Measurements from ENCODE around the gene SEC22B.
"Not testable (repeated sequence)": the region's sequence is repeated elsewhere in the genome, so short reads cannot be mapped to it uniquely, and the experiment has no call there.

The SEC22B gene

GRCh38 chr1:120116094-120116493, 60.2 kb downstream of the SEC22B start:
- DNase-seq (ENCODE audit: low read depth), result not testable (repeated sequence)

- DNase-seq (ENCODE audit: low read depth), result not testable (repeated sequence)
Observed at GRCh38 chr1:120113134-120113533, 63.2 kb downstream of the SEC22B start.

GRCh38 chr1:120112212-120112611, 64.1 kb downstream of the SEC22B start:
- not testable (repeated sequence) for DNase-seq (ENCODE audit: low read depth)

- not testable (repeated sequence) for DNase-seq (ENCODE audit: low read depth)
Observed at GRCh38 chr1:120111771-120112170, 64.5 kb downstream of the SEC22B start.

- not testable (repeated sequence) for DNase-seq (ENCODE audit: low read depth)
Observed at GRCh38 chr1:120111008-120111407, 65.3 kb downstream of the SEC22B start.

- DNase-seq (ENCODE audit: low read depth), result not testable (repeated sequence)
Observed at GRCh38 chr1:120109656-120110055, 66.7 kb downstream of the SEC22B start.

- DNase-seq (ENCODE audit: low read depth), result not testable (repeated sequence)
Observed at GRCh38 chr1:120109180-120109579, 67.1 kb downstream of the SEC22B start.

GRCh38 chr1:120105288-120105687, 71.0 kb downstream of the SEC22B start:
- DNase-seq (ENCODE audit: low read depth), result not testable (repeated sequence)

GRCh38 chr1:120103768-120104167, 72.6 kb downstream of the SEC22B start:
- not testable (repeated sequence) for DNase-seq (ENCODE audit: low read depth)

- not testable (repeated sequence) for DNase-seq (ENCODE audit: low read depth)
Observed at GRCh38 chr1:120101593-120101992, 74.7 kb downstream of the SEC22B start.
